Astrocyte (in vitro differentiated cells and primary cell): ENCODE results near the gene GDE1. TPM values are rescaled to one million over a fixed set of nuclear protein-coding genes. Genes with fewer than 3 reads are reported as not detected.
A peak's percentile ranks its signal among the peaks of the same experiment; 100 is the strongest.

Experiments
- DNase-seq: peaks from one replicate; pipeline ENCODE4 v3.0.0-alpha.2; 2010; ENCODE audit warnings: low read depth
- FAIRE-seq: peaks from 2 replicates; lab custom pipeline; 2011; peaks lifted over from hg19 to GRCh38; lab: Jason Lieb, UNC
- H2AFZ ChIP-seq: 2 replicates; pipeline ENCODE4 v1.6.0; 2012; ENCODE audit warnings: low read depth, low read length, inconsistent platforms
- H3K27ac ChIP-seq: 2 replicates; pipeline ENCODE4 v1.5.1; 2011; ENCODE audit warnings: low read depth, low read length, inconsistent platforms
- H3K27me3 ChIP-seq: 2 replicates; pipeline ENCODE4 v1.6.0; 2011; ENCODE audit warnings: low read length, inconsistent platforms; ENCODE audit not compliant: insufficient read depth
- H3K36me3 ChIP-seq: 2 replicates; pipeline ENCODE4 v1.5.1; 2011; ENCODE audit warnings: low read length, inconsistent platforms; ENCODE audit not compliant: insufficient read depth
- H3K4me1 ChIP-seq: 2 replicates; pipeline ENCODE4 v1.5.1; 2011; ENCODE audit warnings: low read length, inconsistent platforms; ENCODE audit not compliant: insufficient read depth
- H3K4me2 ChIP-seq: 2 replicates; pipeline ENCODE4 v1.6.0; 2012; ENCODE audit warnings: low read length, inconsistent platforms
- H3K4me3 ChIP-seq: 2 replicates; pipeline ENCODE4 v1.5.1; 2011; ENCODE audit warnings: low read depth, mild to moderate bottlenecking, low read length, inconsistent platforms; ENCODE audit not compliant: insufficient read depth
- H3K79me2 ChIP-seq: 2 replicates; pipeline ENCODE4 v1.6.0; 2012; ENCODE audit warnings: mild to moderate bottlenecking, low read length, inconsistent platforms; ENCODE audit not compliant: insufficient read depth
- H3K9ac ChIP-seq: 2 replicates; pipeline ENCODE4 v1.6.0; 2012; ENCODE audit warnings: mild to moderate bottlenecking, low read length, inconsistent platforms
- H3K9me3 ChIP-seq: 2 replicates; pipeline ENCODE4 v1.5.1; 2012; ENCODE audit warnings: low read depth, mild to moderate bottlenecking, low read length, inconsistent platforms; ENCODE audit not compliant: insufficient read depth
- H4K20me1 ChIP-seq: 2 replicates; pipeline ENCODE4 v1.6.0; 2012; ENCODE audit warnings: low read length, inconsistent platforms; ENCODE audit not compliant: insufficient read depth
- H3K27ac Mint-ChIP-seq: one replicate; pipeline ENCODE4 v1.8.0; 2021; ENCODE audit warnings: mild to moderate bottlenecking, mixed read lengths; ENCODE audit not compliant: unreplicated experiment
- H3K27me3 Mint-ChIP-seq: one replicate; pipeline ENCODE4 v1.8.0; 2021; ENCODE audit warnings: low read depth, mixed read lengths; ENCODE audit not compliant: unreplicated experiment
- H3K36me3 Mint-ChIP-seq: one replicate; pipeline ENCODE4 v1.8.0; 2021; ENCODE audit warnings: low read depth, mixed read lengths; ENCODE audit not compliant: unreplicated experiment
- H3K4me1 Mint-ChIP-seq: one replicate; pipeline ENCODE4 v1.8.0; 2021; ENCODE audit warnings: low read depth, mixed read lengths; ENCODE audit not compliant: unreplicated experiment
- H3K4me3 Mint-ChIP-seq: one replicate; pipeline ENCODE4 v1.8.0; 2021; ENCODE audit warnings: mild to moderate bottlenecking, moderate library complexity, mixed read lengths; ENCODE audit not compliant: unreplicated experiment
- H3K9me3 Mint-ChIP-seq: one replicate; pipeline ENCODE4 v1.8.0; 2021; ENCODE audit warnings: mild to moderate bottlenecking, mixed read lengths; ENCODE audit not compliant: unreplicated experiment
- EZH2 ChIP-seq: IDR thresholded peaks from 2 replicates; pipeline ENCODE4 v1.6.1; 2012; ENCODE audit warnings: mild to moderate bottlenecking, low read length, inconsistent platforms; ENCODE audit not compliant: insufficient read depth
- total RNA-seq: library from RNA; stranded (reverse); gene quantifications from 2 replicates; pipeline ENCODE4 v1.2.1, GENCODE V29; 2021
- TF ChIP-seq, protein P1 (sequence below): IDR thresholded peaks from 2 replicates; pipeline ENCODE4 v1.5.1; 2011; ENCODE audit warnings: low read depth, mild to moderate bottlenecking, inconsistent platforms, low read length, moderate library complexity; ENCODE audit not compliant: insufficient read depth

The GDE1 gene
- total RNA-seq, 1 donor from 2014 or later, result 99.7 TPM

DNA sequence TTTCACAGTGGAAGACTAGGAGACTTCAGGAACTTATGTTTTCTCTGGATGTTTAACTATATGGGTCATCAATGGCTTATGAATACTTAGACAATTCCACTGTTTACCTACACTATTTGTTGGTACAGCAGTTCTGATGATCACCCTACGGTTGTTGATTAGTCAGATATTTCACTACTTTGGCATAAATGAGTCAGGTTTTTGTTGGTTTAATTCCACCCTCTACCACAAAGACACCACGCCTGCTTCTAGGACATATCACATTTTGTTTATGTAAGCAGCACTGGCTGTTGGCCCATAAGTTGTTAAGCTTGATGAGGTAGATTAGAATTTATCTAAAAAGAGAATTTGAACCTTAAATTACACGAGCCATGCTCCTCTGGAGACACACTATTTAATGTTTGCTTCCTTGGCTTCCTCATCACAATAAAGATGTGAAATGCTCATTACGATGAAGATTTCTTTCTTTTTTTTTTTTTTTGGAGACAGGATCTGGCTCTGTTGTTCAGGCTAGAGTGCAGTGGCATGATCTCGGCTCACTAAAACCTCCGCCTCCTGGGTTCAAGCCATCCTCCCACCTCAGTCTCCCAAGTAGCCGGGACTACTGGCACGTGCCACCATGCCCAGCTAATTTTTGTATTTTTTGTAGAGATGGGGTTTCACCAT is 4.3 kb downstream of the GDE1 start:
- peaks cover 11% of the 10 kb centered on the region for H3K36me3 Mint-ChIP-seq
- Histone ChIP-seq H2AFZ (no peak overlapping the region), H4K20me1 (peaks cover 37% of the 10 kb centered on the region), H3K27ac (no peak overlapping the region), H3K27me3 (no peaks in the 10 kb centered on the region), H3K79me2 (peaks cover 6% of the 10 kb centered on the region), H3K4me3 (no peak overlapping the region), H3K9me3 (no peaks in the 10 kb centered on the region), H3K36me3 (peaks cover 4% of the 10 kb centered on the region), H3K4me1 (peaks cover 6% of the 10 kb centered on the region), H3K9ac (no peak overlapping the region), H3K4me2 (no peak overlapping the region)
- FAIRE-seq, result no peak
- H3K27ac Mint-ChIP-seq, result no peak overlapping the region
- no peak overlapping the region for H3K4me3 Mint-ChIP-seq
- no peaks in the 10 kb centered on the region for H3K9me3 Mint-ChIP-seq
- DNase-seq, result peak; percentile 37
- H3K4me1 Mint-ChIP-seq, result peaks cover 23% of the 10 kb centered on the region
- no peak for TF ChIP-seq EZH2
- TF ChIP-seq, protein P1, sequence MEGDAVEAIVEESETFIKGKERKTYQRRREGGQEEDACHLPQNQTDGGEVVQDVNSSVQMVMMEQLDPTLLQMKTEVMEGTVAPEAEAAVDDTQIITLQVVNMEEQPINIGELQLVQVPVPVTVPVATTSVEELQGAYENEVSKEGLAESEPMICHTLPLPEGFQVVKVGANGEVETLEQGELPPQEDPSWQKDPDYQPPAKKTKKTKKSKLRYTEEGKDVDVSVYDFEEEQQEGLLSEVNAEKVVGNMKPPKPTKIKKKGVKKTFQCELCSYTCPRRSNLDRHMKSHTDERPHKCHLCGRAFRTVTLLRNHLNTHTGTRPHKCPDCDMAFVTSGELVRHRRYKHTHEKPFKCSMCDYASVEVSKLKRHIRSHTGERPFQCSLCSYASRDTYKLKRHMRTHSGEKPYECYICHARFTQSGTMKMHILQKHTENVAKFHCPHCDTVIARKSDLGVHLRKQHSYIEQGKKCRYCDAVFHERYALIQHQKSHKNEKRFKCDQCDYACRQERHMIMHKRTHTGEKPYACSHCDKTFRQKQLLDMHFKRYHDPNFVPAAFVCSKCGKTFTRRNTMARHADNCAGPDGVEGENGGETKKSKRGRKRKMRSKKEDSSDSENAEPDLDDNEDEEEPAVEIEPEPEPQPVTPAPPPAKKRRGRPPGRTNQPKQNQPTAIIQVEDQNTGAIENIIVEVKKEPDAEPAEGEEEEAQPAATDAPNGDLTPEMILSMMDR, result no peak
- no peaks in the 10 kb centered on the region for H3K27me3 Mint-ChIP-seq

GRCh38 chr16:19515757-19516156 is 6.1 kb downstream of the GDE1 start:
- no peak for FAIRE-seq
- H3K27ac Mint-ChIP-seq, result no peak overlapping the region
- Histone ChIP-seq H3K4me3 (no peak overlapping the region), H3K79me2 (peaks cover 2% of the 10 kb centered on the region), H3K36me3 (peaks cover 4% of the 10 kb centered on the region), H3K9ac (no peak overlapping the region), H3K27me3 (no peaks in the 10 kb centered on the region), H3K4me1 (peaks cover 2% of the 10 kb centered on the region), H2AFZ (no peak overlapping the region), H4K20me1 (peaks cover 32% of the 10 kb centered on the region), H3K9me3 (no peaks in the 10 kb centered on the region), H3K4me2 (no peak overlapping the region), H3K27ac (no peak overlapping the region)
- no peak overlapping the region for H3K4me3 Mint-ChIP-seq
- DNase-seq, result no peak
- TF ChIP-seq EZH2, result no peak
- TF ChIP-seq, protein P1, result no peak
- H3K27me3 Mint-ChIP-seq, result no peaks in the 10 kb centered on the region
- no peaks in the 10 kb centered on the region for H3K9me3 Mint-ChIP-seq
- peaks cover 12% of the 10 kb centered on the region for H3K36me3 Mint-ChIP-seq
- peaks cover 21% of the 10 kb centered on the region for H3K4me1 Mint-ChIP-seq

DNA sequence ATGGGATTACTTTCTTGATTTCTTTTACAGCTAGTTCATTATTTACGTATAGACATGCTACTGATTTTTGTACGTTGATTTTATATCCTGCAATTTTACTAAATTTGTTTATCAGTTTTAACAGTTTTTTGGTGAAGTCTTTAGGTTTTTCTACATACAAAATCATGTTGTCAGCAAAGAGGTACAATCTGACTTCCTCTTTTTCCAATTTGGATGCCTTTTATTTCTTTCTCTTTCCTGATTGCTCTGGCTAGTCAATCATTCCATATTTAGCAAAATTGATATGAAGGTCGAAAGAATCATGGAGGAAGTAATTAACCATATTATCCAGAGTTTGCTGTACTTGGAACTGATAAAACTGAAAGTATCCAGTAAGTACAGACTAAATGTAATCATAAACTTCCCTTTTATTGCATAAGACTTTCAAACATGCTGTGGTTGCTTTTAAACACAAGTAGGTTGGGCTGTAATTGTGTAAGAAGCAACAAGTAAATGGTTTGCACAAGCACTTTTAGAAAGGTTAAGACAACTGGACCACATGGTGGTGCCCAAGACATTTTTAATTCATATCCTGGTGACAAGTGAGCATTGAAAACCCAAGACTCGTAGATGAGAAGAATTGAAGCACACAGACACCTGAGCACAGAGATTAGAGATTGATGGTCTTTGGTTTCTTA is 8.4 kb downstream of the GDE1 start:
- peaks cover 4% of the 10 kb centered on the region for H3K36me3 ChIP-seq
- H3K27me3 ChIP-seq, result no peaks in the 10 kb centered on the region
- no peak overlapping the region for H3K27ac ChIP-seq
- FAIRE-seq, result no peak
- no peak overlapping the region for H2AFZ ChIP-seq
- Mint-ChIP-seq H3K27ac (no peak overlapping the region), H3K36me3 (peaks cover 12% of the 10 kb centered on the region), H3K4me3 (no peak overlapping the region), H3K27me3 (no peaks in the 10 kb centered on the region), H3K4me1 (peaks cover 18% of the 10 kb centered on the region), H3K9me3 (no peaks in the 10 kb centered on the region)
- no peaks in the 10 kb centered on the region for H3K79me2 ChIP-seq
- H3K4me2 ChIP-seq, result no peak overlapping the region
- no peak for DNase-seq
- no peak overlapping the region for H3K9ac ChIP-seq
- H3K4me1 ChIP-seq, result no peaks in the 10 kb centered on the region
- H4K20me1 ChIP-seq, result peaks cover 18% of the 10 kb centered on the region
- TF ChIP-seq, protein P1, result no peak
- no peak for TF ChIP-seq EZH2
- no peak overlapping the region for H3K4me3 ChIP-seq
- H3K9me3 ChIP-seq, result no peaks in the 10 kb centered on the region
